ENCODE data around the gene CLCNKA. TPM values are rescaled to one million over a fixed set of nuclear protein-coding genes. Genes with fewer than 3 reads are reported as not detected.

Gene CLCNKA
- polyA plus RNA-seq, 1 of the 3 experiments (the other 2 are of a cell fraction): 0.03 TPM

DNA sequence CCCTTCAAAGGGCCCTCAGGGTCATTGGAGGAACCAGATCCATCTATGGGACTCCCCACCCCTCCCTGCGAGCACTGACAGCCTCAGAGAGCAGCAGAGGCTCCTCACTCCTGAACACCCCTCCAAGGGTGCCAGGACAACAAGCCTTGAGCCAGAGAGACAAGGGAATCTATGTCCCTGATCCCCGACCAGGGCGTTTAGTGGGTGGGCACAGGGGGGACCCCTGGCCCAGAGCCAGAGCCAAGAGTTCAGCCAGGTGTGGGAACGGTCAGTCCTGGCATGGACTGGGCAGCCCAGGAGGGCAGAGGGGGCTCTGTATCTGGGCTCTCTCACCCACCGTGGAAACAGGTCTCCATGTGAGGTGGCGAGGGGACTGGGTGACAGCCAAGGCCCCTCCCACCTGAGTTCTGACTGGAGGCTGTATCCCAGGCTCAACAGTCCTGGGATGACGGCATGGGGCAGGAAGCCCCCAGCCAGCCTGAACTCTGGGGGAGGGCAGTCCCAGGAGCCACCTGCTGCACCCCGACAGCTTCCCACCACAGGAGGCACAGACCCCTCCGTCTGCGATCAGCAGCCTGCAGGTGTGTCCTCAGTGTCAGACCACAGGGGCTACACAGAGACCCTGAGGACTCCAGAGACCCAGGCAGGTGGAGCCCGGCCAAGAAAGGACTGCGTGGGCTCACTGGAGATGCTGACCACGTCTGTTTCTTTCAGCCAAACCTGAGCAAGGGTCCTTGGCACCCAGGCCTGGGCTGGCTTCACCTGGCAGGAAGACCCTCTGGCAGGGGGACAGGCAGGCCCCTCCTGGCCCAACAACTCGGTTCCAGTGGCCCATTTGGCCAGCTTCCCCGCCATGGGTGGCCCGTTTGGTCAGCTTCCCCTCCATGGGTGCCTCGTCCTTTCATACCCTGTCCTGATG is 29.0 kb upstream of the CLCNKA start:
- H3K27ac ChIP-seq (ENCODE audit: low read depth in 2 of 2, low read length in 1 of 2): no peak overlapping the region
- WGBS (ENCODE audit: low lambda C conversion rate): 80% methylated on average over 4 of the region's 17 CpGs
- no peaks in the 10 kb centered on the region for H3K4me1 ChIP-seq (ENCODE audit: control insufficient read depth in 1 of 2, insufficient read depth in 2 of 2, low read depth in 1 of 2, low read length in 1 of 2)
- H3K9ac ChIP-seq: no peak overlapping the region
- H3K4me2 ChIP-seq: no peak overlapping the region
- no peaks in the 10 kb centered on the region for H3K36me3 ChIP-seq (replicated peaks in 1 of 2; ENCODE audit: control insufficient read depth in 1 of 2, insufficient read depth in 2 of 2, low read length in 1 of 2)
- no peak for DNase-seq
- POLR2A ChIA-PET: no interaction called here
- H3K27me3 ChIP-seq (ENCODE audit: insufficient read depth): no peaks in the 10 kb centered on the region
- CTCF ChIA-PET: interaction anchor here (0.8 to 4.7 kb wide), 5 partner anchors 13 to 201 kb away, joined by 3 to 58 read pairs (median 13); partner anchors contain the start of gene UQCRHL
- TF ChIP-seq FOXJ3 (CRISPR knock-in tag; IDR thresholded peaks at IDR 0.05): no peak
- TF ChIP-seq, protein P1, sequence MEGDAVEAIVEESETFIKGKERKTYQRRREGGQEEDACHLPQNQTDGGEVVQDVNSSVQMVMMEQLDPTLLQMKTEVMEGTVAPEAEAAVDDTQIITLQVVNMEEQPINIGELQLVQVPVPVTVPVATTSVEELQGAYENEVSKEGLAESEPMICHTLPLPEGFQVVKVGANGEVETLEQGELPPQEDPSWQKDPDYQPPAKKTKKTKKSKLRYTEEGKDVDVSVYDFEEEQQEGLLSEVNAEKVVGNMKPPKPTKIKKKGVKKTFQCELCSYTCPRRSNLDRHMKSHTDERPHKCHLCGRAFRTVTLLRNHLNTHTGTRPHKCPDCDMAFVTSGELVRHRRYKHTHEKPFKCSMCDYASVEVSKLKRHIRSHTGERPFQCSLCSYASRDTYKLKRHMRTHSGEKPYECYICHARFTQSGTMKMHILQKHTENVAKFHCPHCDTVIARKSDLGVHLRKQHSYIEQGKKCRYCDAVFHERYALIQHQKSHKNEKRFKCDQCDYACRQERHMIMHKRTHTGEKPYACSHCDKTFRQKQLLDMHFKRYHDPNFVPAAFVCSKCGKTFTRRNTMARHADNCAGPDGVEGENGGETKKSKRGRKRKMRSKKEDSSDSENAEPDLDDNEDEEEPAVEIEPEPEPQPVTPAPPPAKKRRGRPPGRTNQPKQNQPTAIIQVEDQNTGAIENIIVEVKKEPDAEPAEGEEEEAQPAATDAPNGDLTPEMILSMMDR (IDR thresholded peaks at IDR 0.05): no peak
- no peak for TF ChIP-seq RAD21 (IDR thresholded peaks at IDR 0.05; ENCODE audit: low read length)
- no peak for TF ChIP-seq FOSL2 (IDR thresholded peaks at IDR 0.05; ENCODE audit: borderline replicate concordance, low read depth)
- H3K79me2 ChIP-seq (ENCODE audit: insufficient read depth): no peaks in the 10 kb centered on the region
- no peak overlapping the region for H3K4me3 ChIP-seq (ENCODE audit: low read depth in 2 of 2, low read length in 1 of 2)
- H3K9me2 ChIP-seq: no peaks in the 10 kb centered on the region
- no peaks in the 10 kb centered on the region for H4K20me1 ChIP-seq (ENCODE audit: insufficient read depth)
- no peak overlapping the region for H2AFZ ChIP-seq (ENCODE audit: low read depth)
- no peaks in the 10 kb centered on the region for H3K9me3 ChIP-seq
- no peaks in the 10 kb centered on the region for H3F3A ChIP-seq (replicated peaks; ENCODE audit: insufficient read depth)

DNA sequence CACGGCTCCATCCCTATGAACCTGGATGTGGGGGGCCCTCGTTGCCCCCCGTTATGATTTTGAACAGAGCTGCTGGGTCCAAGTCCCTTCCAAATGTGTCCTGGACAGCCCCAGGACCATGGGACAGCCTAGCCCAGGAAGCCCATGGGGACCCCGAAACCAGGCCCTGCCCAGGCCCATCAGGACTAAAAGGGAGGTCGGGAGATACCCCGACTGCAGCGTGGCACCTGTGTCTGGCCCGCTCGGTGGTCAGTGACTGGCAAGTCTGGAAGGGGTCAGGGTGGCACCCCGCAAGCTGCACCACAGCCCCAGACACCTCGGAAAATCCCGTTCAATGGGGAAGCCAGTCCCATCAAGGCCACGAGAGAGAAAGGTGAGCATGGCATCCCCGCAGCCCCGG is 28.2 kb upstream of the CLCNKA start:
- H3K4me1 ChIP-seq (ENCODE audit: control insufficient read depth in 1 of 2, insufficient read depth in 2 of 2, low read depth in 1 of 2, low read length in 1 of 2): no peaks in the 10 kb centered on the region
- no peak overlapping the region for H3K4me3 ChIP-seq (ENCODE audit: low read depth in 2 of 2, low read length in 1 of 2)
- ChIA-PET POLR2A (no interaction called here), CTCF (interaction anchor here (0.7 to 4.7 kb wide), 22 partner anchors 8 to 228 kb away, joined by 3 to 58 read pairs (median 4); partner anchors contain the start of genes CLCNKA, FAM131C, SPEN and UQCRHL)
- H3K9me2 ChIP-seq: no peaks in the 10 kb centered on the region
- no peaks in the 10 kb centered on the region for H3K9me3 ChIP-seq
- H3K4me2 ChIP-seq: no peak overlapping the region
- no peak for TF ChIP-seq GATA2 (CRISPR knock-in tag; IDR thresholded peaks at IDR 0.05)
- no peak for TF ChIP-seq RXRA (IDR thresholded peaks at IDR 0.05; ENCODE audit: borderline replicate concordance, low read depth)
- TF ChIP-seq, protein P2, sequence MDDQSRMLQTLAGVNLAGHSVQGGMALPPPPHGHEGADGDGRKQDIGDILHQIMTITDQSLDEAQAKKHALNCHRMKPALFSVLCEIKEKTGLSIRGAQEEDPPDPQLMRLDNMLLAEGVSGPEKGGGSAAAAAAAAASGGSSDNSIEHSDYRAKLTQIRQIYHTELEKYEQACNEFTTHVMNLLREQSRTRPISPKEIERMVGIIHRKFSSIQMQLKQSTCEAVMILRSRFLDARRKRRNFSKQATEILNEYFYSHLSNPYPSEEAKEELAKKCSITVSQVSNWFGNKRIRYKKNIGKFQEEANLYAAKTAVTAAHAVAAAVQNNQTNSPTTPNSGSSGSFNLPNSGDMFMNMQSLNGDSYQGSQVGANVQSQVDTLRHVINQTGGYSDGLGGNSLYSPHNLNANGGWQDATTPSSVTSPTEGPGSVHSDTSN (IDR thresholded peaks at IDR 0.05): no peak
- no peak for TF ChIP-seq FOXJ3 (CRISPR knock-in tag; IDR thresholded peaks at IDR 0.05)
- no peak overlapping the region for H3K9ac ChIP-seq
- no peak for DNase-seq
- H3K79me2 ChIP-seq (ENCODE audit: insufficient read depth): no peaks in the 10 kb centered on the region
- no peak overlapping the region for H2AFZ ChIP-seq (ENCODE audit: low read depth)
- no peaks in the 10 kb centered on the region for H3K36me3 ChIP-seq (replicated peaks in 1 of 2; ENCODE audit: control insufficient read depth in 1 of 2, insufficient read depth in 2 of 2, low read length in 1 of 2)
- H3F3A ChIP-seq (replicated peaks; ENCODE audit: insufficient read depth): no peaks in the 10 kb centered on the region
- no peaks in the 10 kb centered on the region for H4K20me1 ChIP-seq (ENCODE audit: insufficient read depth)
- no peaks in the 10 kb centered on the region for H3K27me3 ChIP-seq (ENCODE audit: insufficient read depth)
- no peak overlapping the region for H3K27ac ChIP-seq (ENCODE audit: low read depth in 2 of 2, low read length in 1 of 2)
- no CpG with 5 or more reads among the region's 15 CpGs for WGBS (ENCODE audit: low lambda C conversion rate)
